ENCODE results near the gene ABCC1. TPM values are rescaled to one million over a fixed set of nuclear protein-coding genes. Genes with fewer than 3 reads are reported as not detected.

Gene ABCC1
- total RNA-seq, 1 donor, result 46.2 TPM

- H3K4me3 ChIP-seq (ENCODE audit: low read depth, low read length), result no peak overlapping the region
- no peak for DNase-seq (ENCODE audit: low read depth)
- TF ChIP-seq CTCF (IDR thresholded peaks at IDR 0.05; ENCODE audit: insufficient read depth, low read length), result no peak
These were observed 123.7 kb downstream of the ABCC1 start for GRCh38 chr16:16073001-16073545.

GRCh38 chr16:16073891-16074881 lies 124.8 kb downstream of the ABCC1 start:
- peak; percentile 74 for DNase-seq (ENCODE audit: low read depth)
- no peak overlapping the region for H3K4me3 ChIP-seq (ENCODE audit: low read depth, low read length)
- no peak for TF ChIP-seq CTCF (IDR thresholded peaks at IDR 0.05; ENCODE audit: insufficient read depth, low read length)

GRCh38 chr16:16075488-16076422 lies 126.3 kb downstream of the ABCC1 start:
- no peak for DNase-seq (ENCODE audit: low read depth)
- TF ChIP-seq CTCF (IDR thresholded peaks at IDR 0.05; ENCODE audit: insufficient read depth, low read length), result no peak
- no peak overlapping the region for H3K4me3 ChIP-seq (ENCODE audit: low read depth, low read length)

GRCh38 chr16:16076423-16076813 lies 127.0 kb downstream of the ABCC1 start:
- TF ChIP-seq CTCF (IDR thresholded peaks at IDR 0.05; ENCODE audit: insufficient read depth, low read length), result no peak
- no peak for DNase-seq (ENCODE audit: low read depth)
- H3K4me3 ChIP-seq (ENCODE audit: low read depth, low read length), result no peak overlapping the region

GRCh38 chr16:16080465-16081065 lies 131.1 kb downstream of the ABCC1 start:
- no peak for TF ChIP-seq CTCF (IDR thresholded peaks at IDR 0.05; ENCODE audit: insufficient read depth, low read length)
- DNase-seq (ENCODE audit: low read depth), result no peak
- H3K4me3 ChIP-seq (ENCODE audit: low read depth, low read length), result no peak overlapping the region

- no peak for DNase-seq (ENCODE audit: low read depth)
- TF ChIP-seq CTCF (IDR thresholded peaks at IDR 0.05; ENCODE audit: insufficient read depth, low read length), result no peak
- no peak overlapping the region for H3K4me3 ChIP-seq (ENCODE audit: low read depth, low read length)
These were observed 131.7 kb downstream of the ABCC1 start for GRCh38 chr16:16081141-16081540.
